Measurements from ENCODE around the gene SBK1.
A peak's percentile ranks its signal among the peaks of the same experiment; 100 is the strongest.

Gene SBK1

GRCh38 chr16:28261942-28262341 is 30.4 kb upstream of the SBK1 start:
- ATAC-seq (ENCODE audit: insufficient read depth, low read depth) (no peak), DNase-seq (no peak)
- no peak overlapping the region for H3K4me3 ChIP-seq (ENCODE audit: low read depth in 1 of 2, low read length in 2 of 2)
- peaks cover 4% of the 10 kb centered on the region for H3K27me3 ChIP-seq (ENCODE audit: insufficient read depth, low read length, poor library complexity)
- no peak overlapping the region for H3K9ac ChIP-seq (ENCODE audit: low read depth, low read length)
- no peaks in the 10 kb centered on the region for H4K20me1 ChIP-seq (ENCODE audit: insufficient read depth, low read length)
- H3K4me2 ChIP-seq (ENCODE audit: insufficient read depth, low read length): no peak overlapping the region
- no peaks in the 10 kb centered on the region for H3K9me3 ChIP-seq (ENCODE audit: insufficient read depth, low read length, severe bottlenecking)
- H3K4me1 ChIP-seq (ENCODE audit: insufficient read depth, low read length): no peaks in the 10 kb centered on the region
- H2AFZ ChIP-seq (ENCODE audit: low read depth, low read length): no peak overlapping the region
- no peaks in the 10 kb centered on the region for H3K79me2 ChIP-seq (ENCODE audit: insufficient read depth, low read length)
- no peaks in the 10 kb centered on the region for H3K36me3 ChIP-seq (ENCODE audit: insufficient read depth, low read length)
- TF ChIP-seq, protein P1, sequence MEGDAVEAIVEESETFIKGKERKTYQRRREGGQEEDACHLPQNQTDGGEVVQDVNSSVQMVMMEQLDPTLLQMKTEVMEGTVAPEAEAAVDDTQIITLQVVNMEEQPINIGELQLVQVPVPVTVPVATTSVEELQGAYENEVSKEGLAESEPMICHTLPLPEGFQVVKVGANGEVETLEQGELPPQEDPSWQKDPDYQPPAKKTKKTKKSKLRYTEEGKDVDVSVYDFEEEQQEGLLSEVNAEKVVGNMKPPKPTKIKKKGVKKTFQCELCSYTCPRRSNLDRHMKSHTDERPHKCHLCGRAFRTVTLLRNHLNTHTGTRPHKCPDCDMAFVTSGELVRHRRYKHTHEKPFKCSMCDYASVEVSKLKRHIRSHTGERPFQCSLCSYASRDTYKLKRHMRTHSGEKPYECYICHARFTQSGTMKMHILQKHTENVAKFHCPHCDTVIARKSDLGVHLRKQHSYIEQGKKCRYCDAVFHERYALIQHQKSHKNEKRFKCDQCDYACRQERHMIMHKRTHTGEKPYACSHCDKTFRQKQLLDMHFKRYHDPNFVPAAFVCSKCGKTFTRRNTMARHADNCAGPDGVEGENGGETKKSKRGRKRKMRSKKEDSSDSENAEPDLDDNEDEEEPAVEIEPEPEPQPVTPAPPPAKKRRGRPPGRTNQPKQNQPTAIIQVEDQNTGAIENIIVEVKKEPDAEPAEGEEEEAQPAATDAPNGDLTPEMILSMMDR (IDR thresholded peaks at IDR 0.05; ENCODE audit: borderline replicate concordance, extremely low read depth, low read length, poor library complexity, severe bottlenecking): no peak
- no peak for TF ChIP-seq EZH2 (IDR thresholded peaks at IDR 0.05; ENCODE audit: borderline replicate concordance, low read depth, low read length, severe bottlenecking)
- no peak overlapping the region for H3K27ac ChIP-seq (ENCODE audit: low read length)

- ATAC-seq (ENCODE audit: insufficient read depth, low read depth) (no peak), DNase-seq (no peak)
- H3K4me2 ChIP-seq (ENCODE audit: insufficient read depth, low read length): no peak overlapping the region
- no peak for TF ChIP-seq EZH2 (IDR thresholded peaks at IDR 0.05; ENCODE audit: borderline replicate concordance, low read depth, low read length, severe bottlenecking)
- TF ChIP-seq, protein P1 (IDR thresholded peaks at IDR 0.05; ENCODE audit: borderline replicate concordance, extremely low read depth, low read length, poor library complexity, severe bottlenecking): no peak
- no peaks in the 10 kb centered on the region for H3K36me3 ChIP-seq (ENCODE audit: insufficient read depth, low read length)
- peaks cover 4% of the 10 kb centered on the region for H3K27me3 ChIP-seq (ENCODE audit: insufficient read depth, low read length, poor library complexity)
- H2AFZ ChIP-seq (ENCODE audit: low read depth, low read length): no peak overlapping the region
- H3K9ac ChIP-seq (ENCODE audit: low read depth, low read length): no peak overlapping the region
- H4K20me1 ChIP-seq (ENCODE audit: insufficient read depth, low read length): no peaks in the 10 kb centered on the region
- no peak overlapping the region for H3K4me3 ChIP-seq (ENCODE audit: low read depth in 1 of 2, low read length in 2 of 2)
- H3K4me1 ChIP-seq (ENCODE audit: insufficient read depth, low read length): no peaks in the 10 kb centered on the region
- no peaks in the 10 kb centered on the region for H3K9me3 ChIP-seq (ENCODE audit: insufficient read depth, low read length, severe bottlenecking)
- no peak overlapping the region for H3K27ac ChIP-seq (ENCODE audit: low read length)
- H3K79me2 ChIP-seq (ENCODE audit: insufficient read depth, low read length): no peaks in the 10 kb centered on the region
These were observed 29.0 kb upstream of the SBK1 start for GRCh38 chr16:28263305-28263704.

DNA sequence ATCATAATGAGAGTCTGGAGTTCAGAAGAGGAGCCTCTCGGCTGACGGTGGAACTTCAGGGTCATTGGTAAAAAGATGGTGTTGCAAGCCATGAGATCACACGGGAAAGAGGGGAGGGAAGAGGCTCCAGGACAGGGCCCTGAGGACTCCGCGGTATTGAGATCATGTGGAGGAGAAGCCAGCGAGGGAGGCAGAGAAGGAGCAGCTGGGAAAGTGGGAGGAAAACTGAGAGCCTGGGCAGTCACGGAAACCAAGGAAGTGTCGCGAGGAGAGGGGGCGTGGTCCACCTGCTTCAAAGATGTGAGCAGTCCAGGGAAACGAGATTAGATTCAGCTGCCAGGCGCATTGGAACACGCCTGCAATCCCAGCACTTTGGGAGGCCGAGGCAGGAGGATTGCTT is 27.7 kb upstream of the SBK1 start:
- Histone ChIP-seq H3K4me1 (ENCODE audit: insufficient read depth, low read length) (no peaks in the 10 kb centered on the region), H3K79me2 (ENCODE audit: insufficient read depth, low read length) (no peaks in the 10 kb centered on the region), H3K4me3 (ENCODE audit: low read depth in 1 of 2, low read length in 2 of 2) (no peak overlapping the region), H2AFZ (ENCODE audit: low read depth, low read length) (no peak overlapping the region), H3K4me2 (ENCODE audit: insufficient read depth, low read length) (no peak overlapping the region), H4K20me1 (ENCODE audit: insufficient read depth, low read length) (no peaks in the 10 kb centered on the region), H3K27me3 (ENCODE audit: insufficient read depth, low read length, poor library complexity) (peaks cover 4% of the 10 kb centered on the region), H3K9ac (ENCODE audit: low read depth, low read length) (no peak overlapping the region), H3K36me3 (ENCODE audit: insufficient read depth, low read length) (no peaks in the 10 kb centered on the region), H3K9me3 (ENCODE audit: insufficient read depth, low read length, severe bottlenecking) (no peaks in the 10 kb centered on the region), H3K27ac (ENCODE audit: low read length) (no peak overlapping the region)
- no peak for TF ChIP-seq EZH2 (IDR thresholded peaks at IDR 0.05; ENCODE audit: borderline replicate concordance, low read depth, low read length, severe bottlenecking)
- TF ChIP-seq, protein P1 (IDR thresholded peaks at IDR 0.05; ENCODE audit: borderline replicate concordance, extremely low read depth, low read length, poor library complexity, severe bottlenecking): no peak
- no peak for DNase-seq
- no peak for ATAC-seq (ENCODE audit: insufficient read depth, low read depth)

- Histone ChIP-seq H3K27me3 (ENCODE audit: insufficient read depth, low read length, poor library complexity) (peaks cover 4% of the 10 kb centered on the region), H3K4me3 (ENCODE audit: low read depth in 1 of 2, low read length in 2 of 2) (no peak overlapping the region), H3K27ac (ENCODE audit: low read length) (no peak overlapping the region), H3K79me2 (ENCODE audit: insufficient read depth, low read length) (no peaks in the 10 kb centered on the region), H3K9ac (ENCODE audit: low read depth, low read length) (no peak overlapping the region), H4K20me1 (ENCODE audit: insufficient read depth, low read length) (no peaks in the 10 kb centered on the region), H3K9me3 (ENCODE audit: insufficient read depth, low read length, severe bottlenecking) (no peaks in the 10 kb centered on the region), H3K4me1 (ENCODE audit: insufficient read depth, low read length) (no peaks in the 10 kb centered on the region), H3K4me2 (ENCODE audit: insufficient read depth, low read length) (no peak overlapping the region), H2AFZ (ENCODE audit: low read depth, low read length) (no peak overlapping the region), H3K36me3 (ENCODE audit: insufficient read depth, low read length) (no peaks in the 10 kb centered on the region)
- DNase-seq: no peak
- ATAC-seq (ENCODE audit: insufficient read depth, low read depth): peak; percentile 29; the same call in 1 of the 3 replicates
- TF ChIP-seq, protein P1 (IDR thresholded peaks at IDR 0.05; ENCODE audit: borderline replicate concordance, extremely low read depth, low read length, poor library complexity, severe bottlenecking): no peak
- no peak for TF ChIP-seq EZH2 (IDR thresholded peaks at IDR 0.05; ENCODE audit: borderline replicate concordance, low read depth, low read length, severe bottlenecking)
These were observed 26.5 kb upstream of the SBK1 start for GRCh38 chr16:28265822-28266221.

Data from DND-41 (cell line).